Loucy (cell line): ENCODE measurements around the gene ALG12.

ENCODE experiments used
- H2AFZ ChIP-seq: fragments of 200-600 bp; sonication (generic); 2 replicates; pipeline ENCODE4 v1.6.0; 2016; ENCODE audit warnings: antibody characterized with exemption, mild to moderate bottlenecking, low read length, moderate library complexity
- H3F3A ChIP-seq: fragments of 200-600 bp; 2 replicates; pipeline ENCODE4 v1.6.0; 2016; ENCODE audit warnings: antibody characterized with exemption, low read depth, mild to moderate bottlenecking
- H3K27me3 ChIP-seq: fragments of 200-600 bp; sonication (generic); 2 replicates; pipeline ENCODE4 v1.6.1; 2014; ENCODE audit warnings: low read length, mild to moderate bottlenecking; ENCODE audit not compliant: insufficient read depth, poor library complexity, severe bottlenecking
- H3K36me3 ChIP-seq: fragments of 200-600 bp; sonication (generic); 2 replicates; pipeline ENCODE4 v1.6.1; 2016; ENCODE audit warnings: low read length; ENCODE audit not compliant: insufficient read depth
- H3K4me1 ChIP-seq: fragments of 200-600 bp; sonication (generic); 2 replicates; pipeline ENCODE4 v1.5.1; 2014; ENCODE audit warnings: low read length, mild to moderate bottlenecking; ENCODE audit not compliant: insufficient read depth, poor library complexity, severe bottlenecking
- H3K4me2 ChIP-seq: fragments of 200-600 bp; sonication (generic); 2 replicates; pipeline ENCODE4 v1.6.0; 2014; ENCODE audit warnings: antibody characterized with exemption, low read length, low read depth, mild to moderate bottlenecking; ENCODE audit not compliant: poor library complexity, severe bottlenecking
- H3K4me3 ChIP-seq: fragments of 200-600 bp; sonication (generic); 2 replicates; pipeline ENCODE4 v1.5.1; 2014; ENCODE audit warnings: low read length, mild to moderate bottlenecking, mixed read lengths; ENCODE audit not compliant: poor library complexity, severe bottlenecking
- H3K79me2 ChIP-seq: fragments of 200-600 bp; sonication (generic); 2 replicates; pipeline ENCODE4 v1.6.1; 2014; ENCODE audit warnings: low read length; ENCODE audit not compliant: insufficient read depth
- H3K9ac ChIP-seq: fragments of 200-600 bp; sonication (generic); 2 replicates; pipeline ENCODE4 v1.6.0; 2014; ENCODE audit warnings: mild to moderate bottlenecking, low read depth, low read length, moderate library complexity; ENCODE audit not compliant: poor library complexity, severe bottlenecking
- H3K9me2 ChIP-seq: fragments of 200-600 bp; sonication (generic); replicated peaks from 2 replicates; pipeline ENCODE4 v1.6.1; 2016; ENCODE audit warnings: low read depth, low read length, mixed read lengths
- H3K9me3 ChIP-seq: fragments of 200-600 bp; sonication (generic); 2 replicates; pipeline ENCODE4 v1.6.1; 2014; ENCODE audit warnings: mild to moderate bottlenecking, antibody characterized with exemption, low read length, low read depth; ENCODE audit not compliant: insufficient read depth
- H4K20me1 ChIP-seq: fragments of 200-600 bp; sonication (generic); 2 replicates; pipeline ENCODE4 v1.6.0; 2014; ENCODE audit warnings: antibody characterized with exemption, low read length, mild to moderate bottlenecking; ENCODE audit not compliant: insufficient read depth, poor library complexity, severe bottlenecking
- CTCF ChIP-seq: fragments of 200-600 bp; sonication (generic); conservative IDR thresholded peaks from 2 replicates; pipeline ENCODE4 v1.5.1; 2014; ENCODE audit warnings: mild to moderate bottlenecking, antibody characterized with exemption, low read length
- EZH2phosphoT487 ChIP-seq: fragments of 200-600 bp; IDR thresholded peaks from 2 replicates; pipeline ENCODE4 v1.6.1; 2018; ENCODE audit warnings: antibody characterized with exemption, mild to moderate bottlenecking, moderate library complexity, borderline replicate concordance

ALG12 gene

GRCh38 chr22:49949914-49950292 lies 31.7 kb upstream of the ALG12 start:
- no peak overlapping the region for H2AFZ ChIP-seq
- H4K20me1 ChIP-seq: no peaks in the 10 kb centered on the region
- 0 out of 2 replicates have a peak, but pooled peaks cover 5% of the 10 kb centered on the region for H3F3A ChIP-seq
- H3K9ac ChIP-seq: no peak overlapping the region
- no peak overlapping the region for H3K4me2 ChIP-seq
- peaks cover 11% of the 10 kb centered on the region for H3K4me1 ChIP-seq
- H3K36me3 ChIP-seq: no peaks in the 10 kb centered on the region
- H3K79me2 ChIP-seq: no peaks in the 10 kb centered on the region
- H3K9me2 ChIP-seq: no peaks in the 10 kb centered on the region
- H3K9me3 ChIP-seq: no peaks in the 10 kb centered on the region
- no peaks in the 10 kb centered on the region for H3K27me3 ChIP-seq
- TF ChIP-seq EZH2phosphoT487 (no peak), CTCF (no peak)
- no peak overlapping the region for H3K4me3 ChIP-seq

GRCh38 chr22:49948958-49949913 lies 31.0 kb upstream of the ALG12 start:
- Histone ChIP-seq H3K36me3 (no peaks in the 10 kb centered on the region), H3K79me2 (no peaks in the 10 kb centered on the region), H3K4me2 (no peak overlapping the region), H3K27me3 (no peaks in the 10 kb centered on the region), H3K9me2 (no peaks in the 10 kb centered on the region), H3K9me3 (no peaks in the 10 kb centered on the region), H2AFZ (no peak overlapping the region), H3F3A (0 out of 2 replicates have a peak, but pooled peaks cover 5% of the 10 kb centered on the region), H3K9ac (no peak overlapping the region), H4K20me1 (no peaks in the 10 kb centered on the region), H3K4me3 (no peak overlapping the region), H3K4me1 (peaks cover 11% of the 10 kb centered on the region)
- TF ChIP-seq EZH2phosphoT487 (no peak), CTCF (no peak)

GRCh38 chr22:49948116-49948957 lies 30.1 kb upstream of the ALG12 start:
- 0 out of 2 replicates have a peak, but pooled peaks cover 5% of the 10 kb centered on the region for H3F3A ChIP-seq
- TF ChIP-seq CTCF: no peak
- no peak for TF ChIP-seq EZH2phosphoT487
- H3K9ac ChIP-seq: no peak overlapping the region
- H3K9me3 ChIP-seq: no peaks in the 10 kb centered on the region
- H2AFZ ChIP-seq: no peak overlapping the region
- no peak overlapping the region for H3K4me2 ChIP-seq
- H4K20me1 ChIP-seq: no peaks in the 10 kb centered on the region
- H3K36me3 ChIP-seq: no peaks in the 10 kb centered on the region
- no peaks in the 10 kb centered on the region for H3K27me3 ChIP-seq
- H3K4me1 ChIP-seq: peaks cover 11% of the 10 kb centered on the region
- no peaks in the 10 kb centered on the region for H3K9me2 ChIP-seq
- H3K4me3 ChIP-seq: no peak overlapping the region
- H3K79me2 ChIP-seq: no peaks in the 10 kb centered on the region
